AG09319 (cell line): Measurements from ENCODE around the gene CNTROB.
A peak's percentile ranks its signal among the peaks of the same experiment; 100 is the strongest.

Experiments
- DNase-seq: peaks from one replicate; pipeline ENCODE4 v3.0.0-alpha.2; 2010; ENCODE audit warnings: low read depth; ENCODE audit errors: extremely low read depth
- TF ChIP-seq, protein P1 (sequence below): IDR thresholded peaks from 2 replicates; pipeline ENCODE4 v1.5.1; 2011; ENCODE audit warnings: low read depth, mild to moderate bottlenecking, inconsistent platforms, low read length, moderate library complexity

Gene CNTROB

GRCh38 chr17:7992516-7992915, 60.5 kb downstream of the CNTROB start:
- TF ChIP-seq, protein P1, sequence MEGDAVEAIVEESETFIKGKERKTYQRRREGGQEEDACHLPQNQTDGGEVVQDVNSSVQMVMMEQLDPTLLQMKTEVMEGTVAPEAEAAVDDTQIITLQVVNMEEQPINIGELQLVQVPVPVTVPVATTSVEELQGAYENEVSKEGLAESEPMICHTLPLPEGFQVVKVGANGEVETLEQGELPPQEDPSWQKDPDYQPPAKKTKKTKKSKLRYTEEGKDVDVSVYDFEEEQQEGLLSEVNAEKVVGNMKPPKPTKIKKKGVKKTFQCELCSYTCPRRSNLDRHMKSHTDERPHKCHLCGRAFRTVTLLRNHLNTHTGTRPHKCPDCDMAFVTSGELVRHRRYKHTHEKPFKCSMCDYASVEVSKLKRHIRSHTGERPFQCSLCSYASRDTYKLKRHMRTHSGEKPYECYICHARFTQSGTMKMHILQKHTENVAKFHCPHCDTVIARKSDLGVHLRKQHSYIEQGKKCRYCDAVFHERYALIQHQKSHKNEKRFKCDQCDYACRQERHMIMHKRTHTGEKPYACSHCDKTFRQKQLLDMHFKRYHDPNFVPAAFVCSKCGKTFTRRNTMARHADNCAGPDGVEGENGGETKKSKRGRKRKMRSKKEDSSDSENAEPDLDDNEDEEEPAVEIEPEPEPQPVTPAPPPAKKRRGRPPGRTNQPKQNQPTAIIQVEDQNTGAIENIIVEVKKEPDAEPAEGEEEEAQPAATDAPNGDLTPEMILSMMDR = no peak

DNA sequence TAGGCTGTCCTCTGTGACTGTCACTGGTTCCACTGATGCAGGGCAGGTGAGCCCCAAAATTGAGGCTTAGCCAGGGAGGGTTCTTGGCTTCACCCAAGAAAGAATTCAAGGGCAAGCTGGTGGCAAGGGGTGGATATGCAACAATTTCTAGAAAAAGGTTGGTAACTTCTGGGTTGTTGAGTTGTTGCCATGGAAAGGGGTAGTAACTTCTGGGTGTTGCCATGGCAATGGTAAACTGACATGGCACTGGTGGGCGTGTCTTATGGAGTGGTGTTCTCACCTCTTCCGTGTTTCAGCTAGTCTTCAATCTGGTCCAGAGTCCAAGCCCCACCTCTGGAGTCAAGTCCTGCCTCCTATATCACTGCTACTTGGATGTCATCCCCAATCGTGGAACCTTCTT, 60.9 kb downstream of the CNTROB start:
- TF ChIP-seq, protein P1 = no peak
- DNase-seq = no peak

More at GRCh38 chr17:7992516-7992915, 60.5 kb downstream of the CNTROB start:
- no peak for DNase-seq

- no peak for DNase-seq
- TF ChIP-seq, protein P1 = no peak
These were observed 62.1 kb downstream of the CNTROB start for GRCh38 chr17:7993972-7994589.

GRCh38 chr17:7995724-7996123, 63.7 kb downstream of the CNTROB start:
- TF ChIP-seq, protein P1 = no peak
- no peak for DNase-seq

DNA sequence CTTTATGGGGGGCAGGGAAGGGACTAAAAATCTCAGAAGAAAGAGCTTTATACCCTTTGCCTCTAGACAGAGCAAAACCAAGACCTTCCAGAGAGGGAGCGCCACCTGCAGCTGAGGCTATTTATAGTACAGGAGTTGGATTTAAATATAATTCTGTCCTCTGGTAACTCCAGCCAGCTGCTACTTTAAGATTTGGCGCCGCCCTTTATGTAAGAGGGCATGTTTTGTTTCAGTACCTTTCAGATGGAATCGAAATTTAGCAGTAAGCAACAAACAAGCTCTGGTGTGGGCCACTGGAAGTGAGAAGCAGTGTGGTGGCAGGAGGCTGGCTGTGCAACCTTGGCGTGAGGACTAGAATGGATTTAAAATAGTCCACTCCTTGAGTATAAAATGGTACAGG, 65.2 kb downstream of the CNTROB start:
- TF ChIP-seq, protein P1 = peak; percentile 33
- DNase-seq = no peak
